H54 (cell line): ENCODE measurements around the gene TRIM2.
A peak's percentile ranks its signal among the peaks of the same experiment; 100 is the strongest.

ENCODE experiments used
- DNase-seq: peaks from one replicate; pipeline ENCODE4 v3.0.0; 2011; ENCODE audit warnings: low spot score, mixed read lengths; ENCODE audit not compliant: insufficient read length
- FAIRE-seq: peaks from 3 replicates; lab custom pipeline; 2011; peaks lifted over from hg19 to GRCh38; lab: Jason Lieb, UNC
- POLR2A ChIP-seq: IDR thresholded peaks from 2 replicates; pipeline ENCODE4 v1.6.1; 2011; ENCODE audit warnings: low read depth, mild to moderate bottlenecking, low read length

Gene TRIM2

GRCh38 chr4:153223427-153223801 is 19.2 kb downstream of the TRIM2 start:
- FAIRE-seq: no peak
- TF ChIP-seq POLR2A: no peak
- DNase-seq: no peak

GRCh38 chr4:153223930-153224329 is 19.7 kb downstream of the TRIM2 start:
- DNase-seq (no peak), FAIRE-seq (no peak)
- TF ChIP-seq POLR2A: no peak

GRCh38 chr4:153224474-153224873 is 20.2 kb downstream of the TRIM2 start:
- DNase-seq (no peak), FAIRE-seq (no peak)
- TF ChIP-seq POLR2A: no peak

- no peak for TF ChIP-seq POLR2A
- DNase-seq (no peak), FAIRE-seq (no peak)
Measured at GRCh38 chr4:153227469-153228075, 23.3 kb downstream of the TRIM2 start.

- TF ChIP-seq POLR2A: no peak
- FAIRE-seq: no peak
- no peak for DNase-seq
Measured at GRCh38 chr4:153228512-153229140, 24.4 kb downstream of the TRIM2 start.

- no peak for FAIRE-seq
- no peak for TF ChIP-seq POLR2A
- no peak for DNase-seq
Measured at GRCh38 chr4:153229545-153229944, 25.3 kb downstream of the TRIM2 start.

GRCh38 chr4:153232768-153233167 is 28.5 kb downstream of the TRIM2 start:
- no peak for DNase-seq
- FAIRE-seq: no peak
- no peak for TF ChIP-seq POLR2A

GRCh38 chr4:153233761-153234371 is 29.6 kb downstream of the TRIM2 start:
- TF ChIP-seq POLR2A: no peak
- DNase-seq: peak; percentile 30
- FAIRE-seq: peak; percentile 68

GRCh38 chr4:153234885-153235284 is 30.6 kb downstream of the TRIM2 start:
- TF ChIP-seq POLR2A: no peak
- no peak for FAIRE-seq
- no peak for DNase-seq

GRCh38 chr4:153238135-153238919 is 34.1 kb downstream of the TRIM2 start:
- no peak for DNase-seq
- FAIRE-seq: no peak
- TF ChIP-seq POLR2A: no peak

GRCh38 chr4:153239409-153239808 is 35.2 kb downstream of the TRIM2 start:
- DNase-seq (no peak), FAIRE-seq (no peak)
- no peak for TF ChIP-seq POLR2A

- no peak for TF ChIP-seq POLR2A
- no peak for FAIRE-seq
- no peak for DNase-seq
Measured at GRCh38 chr4:153241295-153241694, 37.1 kb downstream of the TRIM2 start.

GRCh38 chr4:153241970-153242838 is 38.0 kb downstream of the TRIM2 start:
- no peak for FAIRE-seq
- no peak for TF ChIP-seq POLR2A
- DNase-seq: no peak

- no peak for TF ChIP-seq POLR2A
- DNase-seq (no peak), FAIRE-seq (no peak)
Measured at GRCh38 chr4:153242839-153243324, 38.6 kb downstream of the TRIM2 start.
